Chondrocyte (in vitro differentiated cells): Measurements from ENCODE around the gene SLC16A3. TPM values are rescaled to one million over a fixed set of nuclear protein-coding genes. Genes with fewer than 3 reads are reported as not detected.
A peak's percentile ranks its signal among the peaks of the same experiment; 100 is the strongest.
"Not testable (repeated sequence)": the region's sequence is repeated elsewhere in the genome, so short reads cannot be mapped to it uniquely, and the experiment has no call there.

ENCODE experiments used
- DNase-seq: peaks from one replicate; pipeline ENCODE4 v3.0.0; 2021; ENCODE audit warnings: mixed read lengths, low spot score
- H3K27ac Mint-ChIP-seq: one replicate; pipeline ENCODE4 v1.8.0; 2021; ENCODE audit warnings: mild to moderate bottlenecking, moderate library complexity, mixed read lengths; ENCODE audit not compliant: unreplicated experiment
- H3K27me3 Mint-ChIP-seq: 2 replicates; pipeline ENCODE4 v1.8.0; 2021; ENCODE audit warnings: low read depth, mixed read lengths
- H3K36me3 Mint-ChIP-seq: 2 replicates; pipeline ENCODE4 v1.8.0; 2021; ENCODE audit warnings: low read depth, mixed read lengths
- H3K4me1 Mint-ChIP-seq: 2 replicates; pipeline ENCODE4 v1.8.0; 2021; ENCODE audit warnings: low read depth, mild to moderate bottlenecking, mixed read lengths
- H3K4me3 Mint-ChIP-seq: one replicate; pipeline ENCODE4 v1.8.0; 2021; ENCODE audit warnings: mild to moderate bottlenecking, moderate library complexity, mixed read lengths; ENCODE audit not compliant: unreplicated experiment
- H3K9me3 Mint-ChIP-seq: 2 replicates; pipeline ENCODE4 v1.8.0; 2021; ENCODE audit warnings: low read depth, mixed read lengths
- CTCF ChIP-seq: fragments of 200-600 bp; sonication (generic); IDR thresholded peaks from 2 replicates; pipeline ENCODE4 v1.5.0; 2021; ENCODE audit warnings: antibody characterized with exemption, mild to moderate bottlenecking, moderate library complexity
- total RNA-seq: library from RNA; stranded (reverse); gene quantifications from 3 replicates; pipeline ENCODE4 v1.2.1, GENCODE V29; 2021

The SLC16A3 gene
- total RNA-seq, 1 donor from 2014 or later = 189 TPM

- Mint-ChIP-seq H3K36me3 (peaks cover 49% of the 10 kb centered on the region), H3K4me3 (no peak overlapping the region), H3K4me1 (peaks cover 3% of the 10 kb centered on the region), H3K9me3 (no peaks in the 10 kb centered on the region), H3K27me3 (no peaks in the 10 kb centered on the region), H3K27ac (peak overlapping the region; percentile 42)
- no peak for TF ChIP-seq CTCF
- no peak for DNase-seq
These were observed 26.6 kb downstream of the SLC16A3 start for GRCh38 chr17:82255402-82255972.

- no peak for DNase-seq
- Mint-ChIP-seq H3K27ac (no peak overlapping the region), H3K36me3 (peaks cover 53% of the 10 kb centered on the region), H3K27me3 (no peaks in the 10 kb centered on the region), H3K4me3 (no peak overlapping the region), H3K9me3 (no peaks in the 10 kb centered on the region), H3K4me1 (peaks cover 3% of the 10 kb centered on the region)
- no peak for TF ChIP-seq CTCF
These were observed 27.5 kb downstream of the SLC16A3 start for GRCh38 chr17:82256242-82256885.

- no peaks in the 10 kb centered on the region for H3K27me3 Mint-ChIP-seq
- peaks cover 45% of the 10 kb centered on the region for H3K36me3 Mint-ChIP-seq
- no peaks in the 10 kb centered on the region for H3K9me3 Mint-ChIP-seq
- DNase-seq = no peak
- no peak overlapping the region for H3K4me3 Mint-ChIP-seq
- peaks cover 3% of the 10 kb centered on the region for H3K4me1 Mint-ChIP-seq
- no peak for TF ChIP-seq CTCF
- H3K27ac Mint-ChIP-seq = no peak overlapping the region
These were observed 28.6 kb downstream of the SLC16A3 start for GRCh38 chr17:82257473-82257872.

GRCh38 chr17:82258555-82258954 lies 29.7 kb downstream of the SLC16A3 start:
- Mint-ChIP-seq H3K4me1 (peaks cover 3% of the 10 kb centered on the region), H3K27ac (no peak overlapping the region), H3K4me3 (no peak overlapping the region), H3K9me3 (no peaks in the 10 kb centered on the region), H3K27me3 (no peaks in the 10 kb centered on the region), H3K36me3 (peaks cover 39% of the 10 kb centered on the region)
- no peak for DNase-seq
- no peak for TF ChIP-seq CTCF

GRCh38 chr17:82259972-82260961 lies 31.4 kb downstream of the SLC16A3 start:
- not testable (repeated sequence) for H3K9me3 Mint-ChIP-seq, H3K4me1 Mint-ChIP-seq, H3K4me3 Mint-ChIP-seq, DNase-seq, H3K27me3 Mint-ChIP-seq
- Mint-ChIP-seq H3K36me3 (peaks cover 46% of the 10 kb centered on the region), H3K27ac (peak overlapping the region; percentile 5)
